Measurements from ENCODE around the gene PVALEF. TPM values are rescaled to one million over a fixed set of nuclear protein-coding genes. Genes with fewer than 3 reads are reported as not detected.

PVALEF gene
- total RNA-seq, result not detected in 2 replicates

DNA sequence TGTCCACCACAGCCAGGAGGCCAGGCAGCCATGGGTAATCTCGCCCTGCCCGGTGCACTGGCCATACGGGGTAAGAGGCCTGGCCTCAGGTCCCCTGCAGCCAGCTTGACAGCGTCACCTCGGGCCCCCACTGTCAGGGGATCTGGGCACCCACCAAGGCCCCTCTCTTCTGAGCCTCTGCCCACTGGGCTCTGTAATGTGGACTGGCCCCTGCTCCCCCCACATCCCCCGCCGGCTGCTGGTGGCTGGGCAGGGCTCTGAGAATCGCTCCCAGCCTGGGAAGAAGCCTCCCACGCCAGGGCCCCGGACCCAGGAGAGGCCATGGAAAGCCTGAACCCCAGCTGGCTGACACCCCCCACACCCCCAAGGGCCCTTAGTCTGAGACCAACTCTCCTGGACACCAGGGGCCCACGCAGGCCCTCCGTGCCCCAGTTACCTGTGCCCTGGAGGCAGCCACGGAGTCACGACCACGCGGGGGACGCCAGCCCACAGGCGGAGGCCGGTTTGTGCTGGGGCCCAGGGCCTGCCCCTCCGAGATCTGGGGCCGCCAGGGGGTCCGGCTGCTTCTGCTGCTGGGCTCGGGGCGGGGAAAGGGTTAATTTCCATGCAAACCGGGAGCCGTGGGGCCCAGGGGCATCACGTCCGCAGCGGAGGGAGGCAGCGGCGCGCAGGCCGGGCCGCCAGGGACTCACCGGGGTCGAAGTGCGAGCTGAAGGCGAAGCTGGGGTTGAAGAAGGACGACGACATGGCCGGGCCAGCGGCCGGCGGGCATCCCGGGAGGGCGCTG lies at the start of gene PVALEF:
TSS of gene PVALEF (plus strand) at position 262 of the 787 bp plus-strand sequence. CDS start 15,720 bp downstream, outside the sequence.

DNA sequence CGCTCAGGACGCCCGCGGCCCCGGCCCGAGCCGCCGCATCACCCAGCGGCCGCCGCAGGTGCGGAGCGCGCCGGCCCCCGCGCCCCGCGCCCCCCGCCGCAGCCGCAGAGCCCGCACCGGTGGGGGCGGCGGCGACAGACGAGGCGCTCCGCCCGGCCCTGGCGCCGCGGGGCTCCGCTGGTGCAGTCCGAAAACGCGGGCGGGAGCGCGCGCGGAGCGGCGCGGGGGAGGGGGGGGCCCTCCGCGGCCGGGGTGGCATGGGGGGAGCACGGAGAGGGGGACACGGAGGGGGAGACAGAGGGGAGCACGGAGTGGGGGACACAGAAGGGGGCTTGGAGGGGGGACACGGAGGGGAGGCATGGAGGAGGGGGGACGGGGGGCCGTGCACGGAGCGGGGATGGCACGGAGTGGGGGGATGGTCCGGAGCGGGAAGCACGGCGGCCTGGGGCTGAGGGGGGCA lies 756 bp downstream of the PVALEF start, which contains the start of gene AATK:
TSS of gene AATK (minus strand) at position 189 of the 460 bp plus-strand sequence. CDS start 229 bp downstream, outside the sequence.

DNA sequence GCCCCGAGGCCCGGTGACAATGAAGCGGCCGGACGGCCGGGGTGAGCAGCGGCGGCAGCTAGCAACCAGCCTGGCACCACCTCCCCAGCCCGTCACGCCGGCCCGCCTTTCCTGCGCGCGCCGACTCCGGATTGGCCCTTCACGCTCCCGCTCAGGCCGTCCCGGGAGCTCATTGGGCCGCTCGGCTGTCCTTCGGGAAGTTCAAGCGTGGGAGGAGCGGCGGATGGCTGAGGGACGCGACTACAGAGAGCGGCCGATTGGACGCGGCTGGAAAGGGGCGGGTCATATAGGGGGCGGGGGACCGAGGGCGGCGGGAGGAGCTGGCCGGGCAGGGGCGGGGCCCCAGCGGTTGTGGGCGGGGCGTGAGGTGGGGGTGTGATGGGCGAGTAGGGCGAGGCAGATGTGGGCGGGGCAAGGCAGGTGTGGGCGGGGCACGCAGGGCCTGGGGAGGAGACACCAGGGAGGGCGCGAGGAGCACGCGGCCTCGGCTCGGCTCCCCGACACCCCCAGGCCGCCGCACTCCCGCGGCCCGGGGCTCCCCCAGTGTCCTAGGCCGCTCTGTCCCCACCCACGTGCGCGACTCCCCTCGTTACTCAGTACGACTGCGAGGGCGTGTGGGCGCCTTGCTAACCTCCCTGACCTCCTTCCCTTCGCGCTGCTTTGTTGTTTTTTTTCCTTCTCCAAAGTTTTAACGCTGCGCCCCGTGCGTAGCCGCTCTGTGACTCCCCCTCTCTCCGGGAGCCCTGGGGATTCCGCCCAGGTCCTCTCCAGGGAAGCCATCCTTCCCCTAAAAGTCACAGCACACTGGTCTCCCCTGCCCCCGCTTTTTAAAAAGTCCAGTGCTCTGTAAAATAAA lies 57.8 kb downstream of the PVALEF start, which contains the start of gene CEP131:
TSS of gene CEP131 (minus strand) at position 60 of the 856 bp plus-strand sequence. CDS start 2,909 bp downstream, outside the sequence.

Other genes starting within 250 kb of the PVALEF start
- gene CHMP6, start 173.7 kb upstream of the PVALEF start, total RNA-seq, result 14.4 and 26.8 TPM in 2 replicates
- 55.8 and 59.7 TPM in 2 replicates for gene BAIAP2, start 130.4 kb upstream of the PVALEF start, total RNA-seq
- 0.27 and 0.62 TPM in 2 replicates for gene AATK, start 714 bp downstream of the PVALEF start, total RNA-seq
- gene CEP131, start 57.5 kb downstream of the PVALEF start, total RNA-seq, result 8.4 and 11.5 TPM in 2 replicates
- gene TEPSIN, start 73.5 kb downstream of the PVALEF start, total RNA-seq, result 17.8 and 20.0 TPM in 2 replicates
- gene NDUFAF8, start 73.8 kb downstream of the PVALEF start, total RNA-seq, result 70.2 and 115 TPM in 2 replicates
- gene SLC38A10, start 129.8 kb downstream of the PVALEF start, total RNA-seq, result 41.1 and 50.4 TPM in 2 replicates
- gene BAHCC1, start 229.9 kb downstream of the PVALEF start, total RNA-seq, result 1.8 and 4.0 TPM in 2 replicates

Measured in hair follicular keratinocyte (primary cell).